WTC11 (cell line): ENCODE results near the gene GABBR2. TPM values are rescaled to one million over a fixed set of nuclear protein-coding genes. Genes with fewer than 3 reads are reported as not detected.
"Not testable (repeated sequence)": the region's sequence is repeated elsewhere in the genome, so short reads cannot be mapped to it uniquely, and the experiment has no call there.

Source experiments
- ATAC-seq: fragments of 200-7000 bp; cut with Tn5 transposase; 2 replicates; pipeline ENCODE4 v1.10.0; 2021; ENCODE audit warnings: mild to moderate bottlenecking, moderate library complexity
- CTCF ChIA-PET: fragments of 300-600 bp; sonication (Branson Sonifier 250); formaldehyde crosslinking; loops from one replicate; lab custom pipeline; 2021; ENCODE audit warnings: antibody characterized with exemption; lab: Charles Lee
- POLR2A ChIA-PET: fragments of 350-600 bp; sonication (Branson Sonifier 250); formaldehyde crosslinking; loops from one replicate; lab custom pipeline; 2021; ENCODE audit warnings: antibody characterized with exemption; lab: Charles Lee
- DNase-seq: peaks from one replicate; pipeline ENCODE4 v3.0.0; 2021; ENCODE audit warnings: low spot score
- H3K27ac Mint-ChIP-seq: 2 replicates; pipeline ENCODE4 v1.8.0; 2021; ENCODE audit warnings: mixed read lengths
- H3K27me3 Mint-ChIP-seq: 2 replicates; pipeline ENCODE4 v1.8.0; 2021; ENCODE audit warnings: low read depth, mild to moderate bottlenecking, moderate library complexity, mixed read lengths
- H3K36me3 Mint-ChIP-seq: 2 replicates; pipeline ENCODE4 v1.8.0; 2021; ENCODE audit warnings: mixed read lengths
- H3K4me1 Mint-ChIP-seq: 2 replicates; pipeline ENCODE4 v1.8.0; 2022; ENCODE audit warnings: mixed read lengths
- H3K4me3 Mint-ChIP-seq: 2 replicates; pipeline ENCODE4 v1.8.0; 2021; ENCODE audit warnings: mild to moderate bottlenecking, moderate library complexity, mixed read lengths
- H3K9me3 Mint-ChIP-seq: 2 replicates; pipeline ENCODE4 v1.8.0; 2021; ENCODE audit warnings: mixed read lengths
- CBFB ChIP-seq: sonication (generic); formaldehyde crosslinking; IDR thresholded peaks from 2 replicates; pipeline ENCODE4 v1.8.1; 2022; ENCODE audit warnings: mild to moderate bottlenecking, low read depth, missing genetic modification reagents
- E2F5 ChIP-seq: sonication (generic); formaldehyde crosslinking; IDR thresholded peaks from 2 replicates; pipeline ENCODE4 v1.8.1; 2022; ENCODE audit warnings: mild to moderate bottlenecking, moderate library complexity, missing genetic modification reagents
- ELF4 ChIP-seq: sonication (generic); formaldehyde crosslinking; IDR thresholded peaks from 2 replicates; pipeline ENCODE4 v1.8.1; 2022; ENCODE audit warnings: low read depth, mild to moderate bottlenecking, moderate library complexity, missing genetic modification reagents
- HMGA2 ChIP-seq: fragments of 250-450 bp; sonication (Bioruptor Pico); IDR thresholded peaks from 2 replicates; pipeline ENCODE4 v1.4.0; 2021; ENCODE audit warnings: mild to moderate bottlenecking, moderate library complexity
- IRF1 ChIP-seq: sonication (generic); formaldehyde crosslinking; IDR thresholded peaks from 2 replicates; pipeline ENCODE4 v1.8.0; 2023; ENCODE audit warnings: missing genetic modification reagents
- JUN ChIP-seq: sonication (generic); formaldehyde crosslinking; IDR thresholded peaks from 2 replicates; pipeline ENCODE4 v1.8.0; 2023; ENCODE audit warnings: mild to moderate bottlenecking, missing genetic modification reagents
- MXD4 ChIP-seq: fragments of 250-450 bp; sonication (Bioruptor Pico); IDR thresholded peaks from 2 replicates; pipeline ENCODE4 v1.8.0; 2021; ENCODE audit warnings: mild to moderate bottlenecking, moderate library complexity, borderline replicate concordance
- MYBL2 ChIP-seq: sonication (generic); formaldehyde crosslinking; IDR thresholded peaks from 2 replicates; pipeline ENCODE4 v1.8.1; 2023; ENCODE audit warnings: mild to moderate bottlenecking, moderate library complexity, missing genetic modification reagents
- NFATC4 ChIP-seq: fragments of 250-450 bp; sonication (Bioruptor Pico); IDR thresholded peaks from 2 replicates; pipeline ENCODE4 v1.9.0; 2021; ENCODE audit warnings: mild to moderate bottlenecking
- NFYB ChIP-seq: sonication (generic); formaldehyde crosslinking; conservative IDR thresholded peaks from 2 replicates; pipeline ENCODE4 v1.8.0; 2022; ENCODE audit warnings: low read depth, missing genetic modification reagents
- NR2C2 ChIP-seq: sonication (generic); formaldehyde crosslinking; IDR thresholded peaks from 2 replicates; pipeline ENCODE4 v1.8.0; 2022; ENCODE audit warnings: mild to moderate bottlenecking, missing genetic modification reagents
- OVOL2 ChIP-seq: fragments of 250-450 bp; sonication (Bioruptor Pico); IDR thresholded peaks from 2 replicates; pipeline ENCODE4 v1.9.0; 2021; ENCODE audit warnings: mild to moderate bottlenecking, borderline replicate concordance
- SMAD4 ChIP-seq: sonication (generic); formaldehyde crosslinking; IDR thresholded peaks from 2 replicates; pipeline ENCODE4 v1.8.0; 2022; ENCODE audit warnings: mild to moderate bottlenecking, missing genetic modification reagents
- TEAD4 ChIP-seq: sonication (generic); formaldehyde crosslinking; IDR thresholded peaks from 2 replicates; pipeline ENCODE4 v1.8.0; 2022; ENCODE audit warnings: mild to moderate bottlenecking, missing genetic modification reagents
- ZBTB21 ChIP-seq: sonication (generic); formaldehyde crosslinking; IDR thresholded peaks from 2 replicates; pipeline ENCODE4 v1.8.1; 2023; ENCODE audit warnings: mild to moderate bottlenecking, missing genetic modification reagents, borderline replicate concordance
- ZNF317 ChIP-seq: sonication (generic); formaldehyde crosslinking; IDR thresholded peaks from 2 replicates; pipeline ENCODE4 v1.8.1; 2023; ENCODE audit warnings: low read depth, mild to moderate bottlenecking, moderate library complexity, missing genetic modification reagents, borderline replicate concordance
- total RNA-seq: library from RNA; stranded (reverse); gene quantifications from 3 replicates; pipeline ENCODE4 v1.2.3, GENCODE V29; 2021
- TF ChIP-seq, protein P1 (sequence below): sonication (generic); formaldehyde crosslinking; conservative IDR thresholded peaks from 2 replicates; pipeline ENCODE4 v1.8.1; 2022; ENCODE audit warnings: mild to moderate bottlenecking, missing genetic modification reagents
- TF ChIP-seq, protein P2 (sequence below): sonication (generic); formaldehyde crosslinking; IDR thresholded peaks from 2 replicates; pipeline ENCODE4 v1.8.1; 2023; ENCODE audit warnings: mild to moderate bottlenecking, missing genetic modification reagents, moderate library complexity
- TF ChIP-seq, protein P3 (sequence below): sonication (generic); formaldehyde crosslinking; IDR thresholded peaks from 2 replicates; pipeline ENCODE4 v1.8.0; 2022; ENCODE audit warnings: mild to moderate bottlenecking, missing genetic modification reagents

GABBR2 gene
- total RNA-seq, 1 experiment from 2014 or later: 0.92 TPM

- TF ChIP-seq IRF1 (CRISPR knock-in tag) (no peak), JUN (CRISPR knock-in tag) (no peak), ZNF317 (CRISPR knock-in tag) (no peak), SMAD4 (CRISPR knock-in tag) (no peak), ZBTB21 (CRISPR knock-in tag) (no peak)
- TF ChIP-seq, protein P1, sequence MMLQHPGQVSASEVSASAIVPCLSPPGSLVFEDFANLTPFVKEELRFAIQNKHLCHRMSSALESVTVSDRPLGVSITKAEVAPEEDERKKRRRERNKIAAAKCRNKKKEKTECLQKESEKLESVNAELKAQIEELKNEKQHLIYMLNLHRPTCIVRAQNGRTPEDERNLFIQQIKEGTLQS (CRISPR knock-in tag): no peak
These were observed 193.9 kb downstream of the GABBR2 start (continued) for GRCh38 chr9:98514841-98515240.

DNA sequence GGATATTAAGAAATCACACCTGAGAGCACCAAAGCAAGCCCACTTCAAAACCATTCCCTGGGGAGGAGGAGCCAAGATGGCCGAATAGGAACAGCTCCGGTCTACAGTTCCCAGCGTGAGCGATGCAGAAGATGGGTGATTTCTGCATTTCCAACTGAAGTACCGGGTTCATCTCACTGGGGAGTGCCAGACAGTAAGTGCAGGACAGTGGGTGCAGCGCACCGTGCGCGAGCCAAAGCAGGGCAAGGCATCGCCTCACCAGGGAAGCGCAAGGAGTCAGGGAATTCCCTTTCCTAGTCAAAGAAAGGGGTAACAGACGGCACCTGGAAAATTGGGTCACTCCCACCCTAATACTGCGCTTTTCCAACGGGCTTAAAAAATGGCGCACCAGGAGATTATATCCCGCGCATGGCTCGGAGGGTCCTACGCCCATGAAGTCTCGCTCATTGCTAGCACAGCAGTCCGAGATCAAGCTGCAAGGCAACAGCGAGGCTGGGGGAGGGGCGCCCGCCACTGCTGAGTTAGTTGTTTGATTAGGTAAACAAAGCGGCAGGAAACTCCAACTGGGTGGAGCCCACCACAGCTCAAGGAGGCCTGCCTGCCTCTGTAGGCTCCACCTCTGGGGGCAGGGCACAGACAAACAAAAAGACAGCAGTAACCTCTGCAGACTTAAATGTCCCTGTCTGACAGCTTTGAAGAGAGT is 200.4 kb downstream of the GABBR2 start:
- peaks cover 55% of the 10 kb centered on the region for H3K27me3 Mint-ChIP-seq

GRCh38 chr9:98506422-98507054 is 202.2 kb downstream of the GABBR2 start:
- H3K4me1 Mint-ChIP-seq: peaks cover 41% of the 10 kb centered on the region
- DNase-seq (no peak), ATAC-seq (no peak)
- peaks cover 52% of the 10 kb centered on the region for H3K27me3 Mint-ChIP-seq
- TF ChIP-seq OVOL2 (no peak), NFATC4 (CRISPR knock-in tag) (no peak), E2F5 (CRISPR knock-in tag) (no peak), NR2C2 (CRISPR knock-in tag) (no peak), MXD4 (CRISPR knock-in tag) (no peak), ELF4 (CRISPR knock-in tag) (no peak), HMGA2 (CRISPR knock-in tag) (no peak), TEAD4 (CRISPR knock-in tag) (no peak), CBFB (no peak), MYBL2 (no peak)
- H3K36me3 Mint-ChIP-seq: peaks cover 24% of the 10 kb centered on the region
- CTCF ChIA-PET: interaction anchor here (0.9 kb wide), 1 partner anchor 30 kb away, joined by 3 read pairs; no protein-coding TSS in a partner anchor
- peaks cover 32% of the 10 kb centered on the region for H3K9me3 Mint-ChIP-seq
- H3K27ac Mint-ChIP-seq: no peak overlapping the region
- POLR2A ChIA-PET: no interaction called here
- no peak overlapping the region for H3K4me3 Mint-ChIP-seq

More for the DNA sequence above, 200.4 kb downstream of the GABBR2 start:
- peak; percentile 43 for DNase-seq
- ATAC-seq, POLR2A ChIA-PET, H3K27ac Mint-ChIP-seq, H3K4me3 Mint-ChIP-seq, CTCF ChIA-PET: not testable (repeated sequence)
- Mint-ChIP-seq H3K36me3 (peaks cover 24% of the 10 kb centered on the region), H3K9me3 (peaks cover 32% of the 10 kb centered on the region), H3K4me1 (peaks cover 23% of the 10 kb centered on the region)

DNA sequence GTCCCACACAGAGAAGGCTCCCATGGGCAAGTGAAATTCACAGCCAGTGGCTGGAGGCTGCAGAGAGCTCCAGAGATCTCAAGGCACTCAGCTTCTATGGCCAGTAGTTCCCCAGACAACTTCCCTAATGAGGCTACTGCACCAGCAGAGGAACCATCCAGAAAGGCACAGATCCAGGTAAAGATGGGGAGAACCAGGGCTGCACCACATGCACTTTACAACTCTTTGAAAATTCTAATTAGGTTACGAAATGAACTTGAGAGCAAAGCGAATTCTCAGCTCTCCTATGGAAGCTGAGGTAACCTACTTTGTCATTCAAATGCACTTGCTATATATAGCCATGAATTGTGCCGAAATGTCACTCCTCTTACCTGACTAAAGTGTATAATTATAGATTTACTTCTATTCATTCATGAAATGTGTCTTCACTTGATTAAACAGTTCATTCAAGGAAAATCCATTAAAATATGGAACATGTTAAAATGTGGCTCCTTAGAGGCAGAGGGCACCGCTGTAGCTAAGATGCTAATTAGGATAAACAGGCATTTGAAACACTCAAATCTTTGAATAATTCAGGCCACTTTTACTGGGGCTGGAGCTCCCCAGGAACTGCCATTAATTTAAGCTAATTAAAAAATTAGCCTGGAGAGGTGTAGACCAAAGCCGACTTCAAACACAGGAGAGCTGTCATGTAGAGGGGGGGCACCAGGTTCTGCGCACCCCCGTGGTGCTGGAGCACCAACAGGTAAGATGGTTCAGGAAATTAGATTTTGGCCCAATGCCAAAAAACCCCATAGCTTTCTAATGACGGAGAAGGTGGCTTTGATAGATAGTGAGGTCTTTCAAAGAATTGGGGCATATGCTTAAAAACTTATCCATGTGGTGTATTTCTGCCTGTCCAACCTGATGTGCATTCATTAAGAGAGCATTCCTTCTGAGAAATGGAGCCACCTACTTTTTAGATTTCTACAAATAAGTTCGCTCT is 204.1 kb downstream of the GABBR2 start:
- Mint-ChIP-seq H3K27ac (peak overlapping the region; percentile 76), H3K9me3 (peaks cover 31% of the 10 kb centered on the region), H3K27me3 (peaks cover 38% of the 10 kb centered on the region), H3K4me3 (peak overlapping the region; percentile 33), H3K4me1 (peaks cover 44% of the 10 kb centered on the region), H3K36me3 (peaks cover 24% of the 10 kb centered on the region)
- CTCF ChIA-PET: interaction anchor here (1.0 to 2.1 kb wide), 10 partner anchors 13 to 189 kb away, joined by 3 to 9 read pairs (median 4); no protein-coding TSS in a partner anchor
- TF ChIP-seq, protein P2, sequence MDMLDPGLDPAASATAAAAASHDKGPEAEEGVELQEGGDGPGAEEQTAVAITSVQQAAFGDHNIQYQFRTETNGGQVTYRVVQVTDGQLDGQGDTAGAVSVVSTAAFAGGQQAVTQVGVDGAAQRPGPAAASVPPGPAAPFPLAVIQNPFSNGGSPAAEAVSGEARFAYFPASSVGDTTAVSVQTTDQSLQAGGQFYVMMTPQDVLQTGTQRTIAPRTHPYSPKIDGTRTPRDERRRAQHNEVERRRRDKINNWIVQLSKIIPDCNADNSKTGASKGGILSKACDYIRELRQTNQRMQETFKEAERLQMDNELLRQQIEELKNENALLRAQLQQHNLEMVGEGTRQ: peak; percentile 20; the same call in 1 of the 2 replicates
- no peak for TF ChIP-seq NFYB (CRISPR knock-in tag)
- TF ChIP-seq ZBTB21 (CRISPR knock-in tag): no peak
- TF ChIP-seq, protein P3, sequence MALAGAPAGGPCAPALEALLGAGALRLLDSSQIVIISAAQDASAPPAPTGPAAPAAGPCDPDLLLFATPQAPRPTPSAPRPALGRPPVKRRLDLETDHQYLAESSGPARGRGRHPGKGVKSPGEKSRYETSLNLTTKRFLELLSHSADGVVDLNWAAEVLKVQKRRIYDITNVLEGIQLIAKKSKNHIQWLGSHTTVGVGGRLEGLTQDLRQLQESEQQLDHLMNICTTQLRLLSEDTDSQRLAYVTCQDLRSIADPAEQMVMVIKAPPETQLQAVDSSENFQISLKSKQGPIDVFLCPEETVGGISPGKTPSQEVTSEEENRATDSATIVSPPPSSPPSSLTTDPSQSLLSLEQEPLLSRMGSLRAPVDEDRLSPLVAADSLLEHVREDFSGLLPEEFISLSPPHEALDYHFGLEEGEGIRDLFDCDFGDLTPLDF (CRISPR knock-in tag): no peak
- POLR2A ChIA-PET: interaction anchor here (0.5 kb wide), 1 partner anchor 100 kb away, joined by 3 read pairs; no protein-coding TSS in a partner anchor
- DNase-seq (no peak), ATAC-seq (peak; percentile 35)
